ENCODE results near the gene MYH6. TPM values are rescaled to one million over a fixed set of nuclear protein-coding genes. Genes with fewer than 3 reads are reported as not detected.

Gene MYH6
- total RNA-seq, 1 experiment from 2014 or later, result not detected

DNA sequence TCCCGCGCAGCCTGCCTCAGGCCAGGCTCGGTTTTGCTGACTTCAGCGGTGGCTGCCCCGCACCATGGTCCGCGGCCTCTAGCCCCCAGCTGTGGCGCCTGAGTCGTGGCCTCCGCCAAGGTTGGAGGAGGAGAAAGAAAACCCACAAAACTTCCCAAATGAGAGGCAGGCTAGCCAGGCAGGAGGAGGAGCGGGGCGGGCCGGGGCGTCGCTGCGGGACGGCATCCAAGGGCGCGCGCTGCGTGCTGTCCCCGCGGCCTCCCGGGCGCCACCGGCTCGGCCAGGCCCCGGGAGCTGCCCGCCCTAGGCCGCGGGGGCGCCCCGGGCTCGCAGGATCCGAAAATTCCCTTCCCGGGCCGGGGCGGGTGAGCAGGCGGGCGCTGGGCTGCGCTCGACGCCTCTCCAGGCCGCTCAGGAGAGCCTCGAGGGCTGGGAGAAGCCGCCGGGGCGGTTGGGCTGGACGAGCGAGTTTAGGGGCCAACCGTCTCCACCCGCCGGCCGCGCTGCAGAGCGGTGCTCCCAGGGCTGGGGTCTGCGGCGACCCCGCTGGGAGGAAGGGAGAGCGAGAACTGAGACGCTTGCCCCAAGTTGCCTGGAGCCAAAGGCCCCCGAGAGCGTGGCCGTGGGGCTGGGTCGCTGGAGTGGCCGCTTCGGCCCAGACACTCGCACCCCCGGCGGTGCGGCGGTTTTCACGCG lies 42.9 kb downstream of the MYH6 start, which contains the start of gene EFS:
TSS of gene EFS (minus strand) at position 137 of the 696 bp plus-strand sequence. CDS start 147 bp downstream, outside the sequence.
- no peak for ATAC-seq
- TF ChIP-seq SIN3A (IDR thresholded peaks at IDR 0.05; ENCODE audit: borderline replicate concordance, insufficient read depth, low read depth, low read length) (no peak), POLR2AphosphoS5 (IDR thresholded peaks at IDR 0.05; ENCODE audit: low read depth, low read length) (no peak), TCF7L2 (IDR thresholded peaks at IDR 0.05; ENCODE audit: low read depth, low read length) (no peak)
- TF ChIP-seq, protein P1, sequence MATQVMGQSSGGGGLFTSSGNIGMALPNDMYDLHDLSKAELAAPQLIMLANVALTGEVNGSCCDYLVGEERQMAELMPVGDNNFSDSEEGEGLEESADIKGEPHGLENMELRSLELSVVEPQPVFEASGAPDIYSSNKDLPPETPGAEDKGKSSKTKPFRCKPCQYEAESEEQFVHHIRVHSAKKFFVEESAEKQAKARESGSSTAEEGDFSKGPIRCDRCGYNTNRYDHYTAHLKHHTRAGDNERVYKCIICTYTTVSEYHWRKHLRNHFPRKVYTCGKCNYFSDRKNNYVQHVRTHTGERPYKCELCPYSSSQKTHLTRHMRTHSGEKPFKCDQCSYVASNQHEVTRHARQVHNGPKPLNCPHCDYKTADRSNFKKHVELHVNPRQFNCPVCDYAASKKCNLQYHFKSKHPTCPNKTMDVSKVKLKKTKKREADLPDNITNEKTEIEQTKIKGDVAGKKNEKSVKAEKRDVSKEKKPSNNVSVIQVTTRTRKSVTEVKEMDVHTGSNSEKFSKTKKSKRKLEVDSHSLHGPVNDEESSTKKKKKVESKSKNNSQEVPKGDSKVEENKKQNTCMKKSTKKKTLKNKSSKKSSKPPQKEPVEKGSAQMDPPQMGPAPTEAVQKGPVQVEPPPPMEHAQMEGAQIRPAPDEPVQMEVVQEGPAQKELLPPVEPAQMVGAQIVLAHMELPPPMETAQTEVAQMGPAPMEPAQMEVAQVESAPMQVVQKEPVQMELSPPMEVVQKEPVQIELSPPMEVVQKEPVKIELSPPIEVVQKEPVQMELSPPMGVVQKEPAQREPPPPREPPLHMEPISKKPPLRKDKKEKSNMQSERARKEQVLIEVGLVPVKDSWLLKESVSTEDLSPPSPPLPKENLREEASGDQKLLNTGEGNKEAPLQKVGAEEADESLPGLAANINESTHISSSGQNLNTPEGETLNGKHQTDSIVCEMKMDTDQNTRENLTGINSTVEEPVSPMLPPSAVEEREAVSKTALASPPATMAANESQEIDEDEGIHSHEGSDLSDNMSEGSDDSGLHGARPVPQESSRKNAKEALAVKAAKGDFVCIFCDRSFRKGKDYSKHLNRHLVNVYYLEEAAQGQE (IDR thresholded peaks at IDR 0.05; ENCODE audit: insufficient read depth in 1 of 2, low read depth in 2 of 2, low read length in 1 of 2), result no peak
- TF ChIP-seq, protein P2, sequence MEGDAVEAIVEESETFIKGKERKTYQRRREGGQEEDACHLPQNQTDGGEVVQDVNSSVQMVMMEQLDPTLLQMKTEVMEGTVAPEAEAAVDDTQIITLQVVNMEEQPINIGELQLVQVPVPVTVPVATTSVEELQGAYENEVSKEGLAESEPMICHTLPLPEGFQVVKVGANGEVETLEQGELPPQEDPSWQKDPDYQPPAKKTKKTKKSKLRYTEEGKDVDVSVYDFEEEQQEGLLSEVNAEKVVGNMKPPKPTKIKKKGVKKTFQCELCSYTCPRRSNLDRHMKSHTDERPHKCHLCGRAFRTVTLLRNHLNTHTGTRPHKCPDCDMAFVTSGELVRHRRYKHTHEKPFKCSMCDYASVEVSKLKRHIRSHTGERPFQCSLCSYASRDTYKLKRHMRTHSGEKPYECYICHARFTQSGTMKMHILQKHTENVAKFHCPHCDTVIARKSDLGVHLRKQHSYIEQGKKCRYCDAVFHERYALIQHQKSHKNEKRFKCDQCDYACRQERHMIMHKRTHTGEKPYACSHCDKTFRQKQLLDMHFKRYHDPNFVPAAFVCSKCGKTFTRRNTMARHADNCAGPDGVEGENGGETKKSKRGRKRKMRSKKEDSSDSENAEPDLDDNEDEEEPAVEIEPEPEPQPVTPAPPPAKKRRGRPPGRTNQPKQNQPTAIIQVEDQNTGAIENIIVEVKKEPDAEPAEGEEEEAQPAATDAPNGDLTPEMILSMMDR (IDR thresholded peaks at IDR 0.05), result no peak
- in situ Hi-C loops (cut with HindIII; ENCODE audit: low pct_unique_long_range_greater_than_20kb, low sequenced_read_pairs), result no loop called here

DNA sequence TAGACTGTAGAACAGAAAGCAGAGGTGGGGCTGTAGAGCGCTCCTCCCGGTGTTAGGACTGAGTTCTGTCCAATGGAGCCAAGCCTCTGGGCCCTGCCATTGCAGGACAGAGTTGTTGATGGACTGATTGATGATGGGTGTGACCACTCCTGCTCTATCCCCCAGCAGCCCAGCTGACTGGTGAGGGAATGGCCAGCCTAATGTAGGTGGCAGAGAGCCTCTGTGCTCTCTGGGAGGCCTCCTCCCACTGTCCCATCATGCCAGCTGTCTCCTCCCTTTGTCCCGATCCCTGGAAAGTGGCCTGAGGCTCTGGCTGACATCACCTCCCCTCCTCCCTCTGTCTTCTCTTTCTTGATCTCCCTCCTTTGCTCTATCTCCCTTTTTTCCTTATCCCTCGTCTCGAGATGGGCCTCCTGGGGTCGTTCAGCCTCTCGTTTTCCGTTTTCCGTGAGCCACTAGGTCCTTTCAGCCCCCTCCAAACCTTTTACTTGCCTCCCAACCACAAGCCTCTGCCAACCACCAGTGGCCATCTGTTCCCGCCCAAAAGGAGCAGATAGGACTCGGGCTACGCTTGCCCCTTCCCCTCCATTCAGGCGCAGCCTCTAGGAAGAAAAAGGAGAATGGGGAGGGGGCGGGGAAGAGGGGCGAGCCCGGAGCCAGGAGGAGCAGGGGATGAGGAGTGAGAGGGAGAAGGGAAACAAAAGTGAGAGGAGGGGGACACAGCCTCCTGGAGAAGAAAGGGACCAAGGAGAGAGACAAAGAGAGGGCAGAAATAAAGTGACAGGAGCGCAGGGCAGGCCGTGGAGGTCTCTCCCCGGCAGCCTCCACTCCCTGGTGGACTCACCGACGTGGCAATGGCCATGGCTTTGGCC lies 43.7 kb downstream of the MYH6 start:
- H3K4me3 ChIP-seq (ENCODE audit: low read depth in 2 of 2, low read length in 2 of 2), result peak overlapping the region in 1 of 2 experiments; percentile 11; a peak in 1 of 4 replicates
- H3K9me3 ChIP-seq (ENCODE audit: control insufficient read depth, insufficient read depth, low read depth, low read length), result no peaks in the 10 kb centered on the region
- ChIA-PET CTCF (no interaction called here), POLR2A (no interaction called here)
- H3K27ac ChIP-seq (ENCODE audit: low read length), result no peak overlapping the region
- H3K36me3 ChIP-seq (ENCODE audit: control insufficient read depth, insufficient read depth, low read length), result no peaks in the 10 kb centered on the region
- TF ChIP-seq, protein P1 (IDR thresholded peaks at IDR 0.05; ENCODE audit: insufficient read depth in 1 of 2, low read depth in 2 of 2, low read length in 1 of 2), result no peak
- TF ChIP-seq POLR2AphosphoS5 (IDR thresholded peaks at IDR 0.05; ENCODE audit: low read depth, low read length), result no peak
- TF ChIP-seq, protein P2 (IDR thresholded peaks at IDR 0.05), result no peak
- TF ChIP-seq SIN3A (IDR thresholded peaks at IDR 0.05; ENCODE audit: borderline replicate concordance, insufficient read depth, low read depth, low read length), result no peak
- TF ChIP-seq TCF7L2 (IDR thresholded peaks at IDR 0.05; ENCODE audit: low read depth, low read length), result no peak
- no peaks in the 10 kb centered on the region; the same call in 1 of the 2 replicates for H3K27me3 ChIP-seq (ENCODE audit: control insufficient read depth, insufficient read depth, low read length)
- DNase-seq (ENCODE audit: low read depth, low spot score), result no peak
- H3K4me1 ChIP-seq (ENCODE audit: control insufficient read depth, insufficient read depth, low read length), result no peaks in the 10 kb centered on the region
- ATAC-seq, result no peak
- intact Hi-C loops (cut with micrococcal nuclease; ENCODE audit: unreplicated experiment) (no loop called here), in situ Hi-C loops (cut with HindIII; ENCODE audit: low pct_unique_long_range_greater_than_20kb, low sequenced_read_pairs) (no loop called here)
- no TSS peak for BruUV-seq (replicated peaks)

More for the DNA sequence above, 42.9 kb downstream of the MYH6 start, which contains the start of gene EFS:
- intact Hi-C loops (cut with micrococcal nuclease; ENCODE audit: unreplicated experiment), result no loop called here
- CTCF ChIA-PET, result interaction anchor here (0.6 kb wide), 1 partner anchor 124 kb away, joined by 7 read pairs; no protein-coding TSS in a partner anchor
- Histone ChIP-seq H3K4me1 (ENCODE audit: control insufficient read depth, insufficient read depth, low read length) (no peaks in the 10 kb centered on the region), H3K27ac (ENCODE audit: low read length) (no peak within 1 kb of the TSS), H3K27me3 (ENCODE audit: control insufficient read depth, insufficient read depth, low read length) (no peaks in the 10 kb centered on the region; the same call in 1 of the 2 replicates), H3K9me3 (ENCODE audit: control insufficient read depth, insufficient read depth, low read depth, low read length) (no peaks in the 10 kb centered on the region), H3K36me3 (ENCODE audit: control insufficient read depth, insufficient read depth, low read length) (no peaks in the 10 kb centered on the region), H3K4me3 (ENCODE audit: low read depth in 2 of 2, low read length in 2 of 2) (peak within 1 kb of the TSS in 1 of 2 experiments; percentile 11; a peak in 1 of 4 replicates)
- DNase-seq (ENCODE audit: low read depth, low spot score), result no peak
- POLR2A ChIA-PET, result no interaction called here
- BruUV-seq (replicated peaks), result no TSS peak
